ENCODE measurements around the gene LCA5L. TPM values are rescaled to one million over a fixed set of nuclear protein-coding genes. Genes with fewer than 3 reads are reported as not detected.

Gene LCA5L
- total and polyA plus RNA-seq, 2 donors from 2014 or later = 3.8 to 4.3 TPM

DNA sequence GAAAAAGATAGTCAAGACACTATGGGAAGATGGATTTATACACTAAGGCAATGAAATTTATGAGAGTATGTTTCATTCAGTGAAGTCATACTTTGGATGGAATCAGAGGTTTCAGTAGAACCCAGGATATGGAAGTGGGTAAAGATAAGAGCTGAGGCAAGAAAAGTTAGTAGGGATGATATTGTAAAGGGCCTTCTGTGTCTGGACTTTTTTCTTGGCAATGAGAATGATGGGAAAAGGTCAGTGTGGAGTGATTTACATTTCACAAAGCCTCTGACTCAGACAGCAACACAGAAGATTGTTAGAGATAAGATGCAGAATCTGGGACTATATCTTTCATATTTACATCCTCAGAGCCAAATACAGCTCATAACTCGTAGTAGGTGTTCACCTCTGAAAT lies 38.3 kb upstream of the LCA5L start:
- Histone ChIP-seq H3K36me3 (ENCODE audit: control insufficient read depth in 2 of 3, insufficient read depth in 3 of 3, low read length in 3 of 3) (no peaks in the 10 kb centered on the region), H3K9me3 (ENCODE audit: control insufficient read depth in 2 of 3, insufficient read depth in 1 of 3, low read length in 3 of 3) (no peaks in the 10 kb centered on the region), H3K27ac (ENCODE audit: low read depth in 2 of 2, low read length in 2 of 2) (no peak overlapping the region), H3K27me3 (ENCODE audit: control insufficient read depth, insufficient read depth, low read length) (no peaks in the 10 kb centered on the region), H3K9ac (ENCODE audit: low read length in 3 of 3) (no peak overlapping the region), H3K4me3 (ENCODE audit: low read length in 3 of 3) (no peak overlapping the region), H3K4me1 (ENCODE audit: control insufficient read depth in 2 of 3, insufficient read depth in 2 of 3, low read depth in 1 of 3, low read length in 3 of 3) (no peaks in the 10 kb centered on the region)
- intact Hi-C loops (cut with DNase I) = no loop called here
- TF ChIP-seq, protein P1, sequence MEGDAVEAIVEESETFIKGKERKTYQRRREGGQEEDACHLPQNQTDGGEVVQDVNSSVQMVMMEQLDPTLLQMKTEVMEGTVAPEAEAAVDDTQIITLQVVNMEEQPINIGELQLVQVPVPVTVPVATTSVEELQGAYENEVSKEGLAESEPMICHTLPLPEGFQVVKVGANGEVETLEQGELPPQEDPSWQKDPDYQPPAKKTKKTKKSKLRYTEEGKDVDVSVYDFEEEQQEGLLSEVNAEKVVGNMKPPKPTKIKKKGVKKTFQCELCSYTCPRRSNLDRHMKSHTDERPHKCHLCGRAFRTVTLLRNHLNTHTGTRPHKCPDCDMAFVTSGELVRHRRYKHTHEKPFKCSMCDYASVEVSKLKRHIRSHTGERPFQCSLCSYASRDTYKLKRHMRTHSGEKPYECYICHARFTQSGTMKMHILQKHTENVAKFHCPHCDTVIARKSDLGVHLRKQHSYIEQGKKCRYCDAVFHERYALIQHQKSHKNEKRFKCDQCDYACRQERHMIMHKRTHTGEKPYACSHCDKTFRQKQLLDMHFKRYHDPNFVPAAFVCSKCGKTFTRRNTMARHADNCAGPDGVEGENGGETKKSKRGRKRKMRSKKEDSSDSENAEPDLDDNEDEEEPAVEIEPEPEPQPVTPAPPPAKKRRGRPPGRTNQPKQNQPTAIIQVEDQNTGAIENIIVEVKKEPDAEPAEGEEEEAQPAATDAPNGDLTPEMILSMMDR (IDR thresholded peaks at IDR 0.05; ENCODE audit: borderline replicate concordance, extremely low read depth, insufficient read depth) = no peak
- FAIRE-seq (no peak), DNase-seq (no peak)

DNA sequence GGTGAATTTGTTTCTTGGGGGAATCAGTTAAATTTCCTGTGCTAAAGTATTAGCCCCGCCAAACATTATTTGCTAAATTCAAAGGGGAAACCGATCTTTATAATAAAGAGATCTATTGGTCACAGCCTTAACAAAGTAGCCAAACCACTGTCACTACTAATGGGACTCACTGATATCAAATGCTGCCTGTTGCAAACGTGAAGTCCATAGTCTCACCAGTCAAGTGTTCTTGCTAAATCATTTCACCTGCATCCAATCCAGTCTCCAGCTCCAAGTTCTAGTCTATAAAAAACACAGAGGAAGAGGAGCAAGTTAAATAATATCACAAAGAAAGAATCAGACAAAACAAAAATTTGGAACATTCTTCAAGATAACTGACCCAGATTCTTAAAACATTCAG lies 36.3 kb upstream of the LCA5L start:
- no peaks in the 10 kb centered on the region for H3K4me1 ChIP-seq (ENCODE audit: control insufficient read depth in 2 of 3, insufficient read depth in 2 of 3, low read depth in 1 of 3, low read length in 3 of 3)
- H3K9ac ChIP-seq (ENCODE audit: low read length in 3 of 3) = no peak overlapping the region
- intact Hi-C loops (cut with DNase I) = no loop called here
- no peaks in the 10 kb centered on the region for H3K27me3 ChIP-seq (ENCODE audit: control insufficient read depth, insufficient read depth, low read length)
- TF ChIP-seq, protein P1 (IDR thresholded peaks at IDR 0.05; ENCODE audit: borderline replicate concordance, extremely low read depth, insufficient read depth) = no peak
- FAIRE-seq (no peak), DNase-seq (no peak)
- H3K4me3 ChIP-seq (ENCODE audit: low read length in 3 of 3) = no peak overlapping the region
- H3K9me3 ChIP-seq (ENCODE audit: control insufficient read depth in 2 of 3, insufficient read depth in 1 of 3, low read length in 3 of 3) = no peaks in the 10 kb centered on the region
- no peaks in the 10 kb centered on the region for H3K36me3 ChIP-seq (ENCODE audit: control insufficient read depth in 2 of 3, insufficient read depth in 3 of 3, low read length in 3 of 3)
- H3K27ac ChIP-seq (ENCODE audit: low read depth in 2 of 2, low read length in 2 of 2) = no peak overlapping the region

DNA sequence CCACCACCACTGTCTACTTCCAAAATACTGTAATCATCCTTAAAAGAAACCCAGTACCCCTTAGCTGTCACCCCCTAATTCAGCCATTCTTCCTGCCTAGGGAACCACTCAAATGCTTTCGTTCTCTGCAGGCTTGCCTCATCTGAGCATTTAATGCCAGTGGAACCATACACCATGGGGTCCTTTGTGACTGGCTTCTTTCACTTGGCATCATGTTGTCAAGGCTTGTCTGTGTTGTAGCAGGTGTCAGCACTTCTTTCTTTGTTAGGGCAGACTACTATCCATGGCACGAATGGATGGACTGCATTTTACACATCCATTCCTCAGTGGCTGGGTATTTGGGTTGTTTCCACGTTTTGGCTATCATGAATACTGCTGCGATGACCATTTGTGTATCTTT lies 34.7 kb upstream of the LCA5L start:
- FAIRE-seq (no peak), DNase-seq (no peak)
- intact Hi-C loops (cut with DNase I) = no loop called here
- no peaks in the 10 kb centered on the region for H3K9me3 ChIP-seq (ENCODE audit: control insufficient read depth in 2 of 3, insufficient read depth in 1 of 3, low read length in 3 of 3)
- H3K27ac ChIP-seq (ENCODE audit: low read depth in 2 of 2, low read length in 2 of 2) = no peak overlapping the region
- H3K4me1 ChIP-seq (ENCODE audit: control insufficient read depth in 2 of 3, insufficient read depth in 2 of 3, low read depth in 1 of 3, low read length in 3 of 3) = no peaks in the 10 kb centered on the region
- H3K36me3 ChIP-seq (ENCODE audit: control insufficient read depth in 2 of 3, insufficient read depth in 3 of 3, low read length in 3 of 3) = no peaks in the 10 kb centered on the region
- H3K4me3 ChIP-seq (ENCODE audit: low read length in 3 of 3) = no peak overlapping the region
- TF ChIP-seq, protein P1 (IDR thresholded peaks at IDR 0.05; ENCODE audit: borderline replicate concordance, extremely low read depth, insufficient read depth) = no peak
- H3K9ac ChIP-seq (ENCODE audit: low read length in 3 of 3) = no peak overlapping the region
- no peaks in the 10 kb centered on the region for H3K27me3 ChIP-seq (ENCODE audit: control insufficient read depth, insufficient read depth, low read length)

GRCh38 chr21:39479814-39480182 lies 34.2 kb upstream of the LCA5L start:
- no peak for FAIRE-seq
- no peak overlapping the region for H3K9ac ChIP-seq (ENCODE audit: low read length in 3 of 3)
- H3K9me3 ChIP-seq (ENCODE audit: control insufficient read depth in 2 of 3, insufficient read depth in 1 of 3, low read length in 3 of 3) = no peaks in the 10 kb centered on the region
- no peak for DNase-seq
- TF ChIP-seq, protein P1 (IDR thresholded peaks at IDR 0.05; ENCODE audit: borderline replicate concordance, extremely low read depth, insufficient read depth) = no peak
- H3K36me3 ChIP-seq (ENCODE audit: control insufficient read depth in 2 of 3, insufficient read depth in 3 of 3, low read length in 3 of 3) = no peaks in the 10 kb centered on the region
- intact Hi-C loops (cut with DNase I) = no loop called here
- H3K4me3 ChIP-seq (ENCODE audit: low read length in 3 of 3) = no peak overlapping the region
- H3K27ac ChIP-seq (ENCODE audit: low read depth in 2 of 2, low read length in 2 of 2) = no peak overlapping the region
- no peaks in the 10 kb centered on the region for H3K27me3 ChIP-seq (ENCODE audit: control insufficient read depth, insufficient read depth, low read length)
- H3K4me1 ChIP-seq (ENCODE audit: control insufficient read depth in 2 of 3, insufficient read depth in 2 of 3, low read depth in 1 of 3, low read length in 3 of 3) = no peaks in the 10 kb centered on the region
